OCI-LY3 (cell line): ENCODE results near the gene NDC80.

Source experiments
- H2AFZ ChIP-seq: fragments of 200-600, 300-600 bp; shearing (Covaris generic); 2 replicates; pipeline ENCODE4 v1.6.0; 2014; ENCODE audit warnings: antibody characterized with exemption, low read depth, low read length
- H3K27ac ChIP-seq: fragments of 200-600, 300-600 bp; sonication (generic); 2 replicates; pipeline ENCODE4 v1.5.1; 2014; ENCODE audit warnings: mild to moderate bottlenecking, low read length, moderate library complexity, mixed read lengths
- H3K27me3 ChIP-seq: fragments of 200-600, 300-600 bp; sonication (generic); 2 replicates; pipeline ENCODE4 v1.6.1; 2014; ENCODE audit warnings: low read depth, low read length, mixed read lengths
- H3K36me3 ChIP-seq: fragments of 200-600, 300-600 bp; sonication (generic); replicated peaks from 2 replicates; pipeline ENCODE3; 2014; ENCODE audit warnings: low read depth, low read length, mixed read lengths
- H3K4me1 ChIP-seq: fragments of 300-600, 200-600 bp; sonication (generic); 2 replicates; pipeline ENCODE4 v1.6.1; 2014; ENCODE audit warnings: low read length, mixed read lengths
- H3K4me2 ChIP-seq: fragments of 200-600, 300-600 bp; sonication (generic); 2 replicates; pipeline ENCODE4 v1.6.1; 2014; ENCODE audit warnings: low read length, mixed read lengths
- H3K4me3 ChIP-seq: fragments of 300-600, 200-600 bp; sonication (generic); 2 replicates; pipeline ENCODE4 v1.5.1; 2014; ENCODE audit warnings: antibody characterized with exemption, mild to moderate bottlenecking, low read length, moderate library complexity
- H3K79me2 ChIP-seq: fragments of 300-600, 200-600 bp; shearing (Covaris generic); 2 replicates; pipeline ENCODE4 v1.6.1; 2014; ENCODE audit warnings: mild to moderate bottlenecking, low read length, mixed read lengths
- H3K9ac ChIP-seq: fragments of 300-600, 200-600 bp; shearing (Covaris generic); 2 replicates; pipeline ENCODE4 v1.6.0; 2014; ENCODE audit warnings: mild to moderate bottlenecking, low read length, moderate library complexity
- H3K9me3 ChIP-seq: fragments of 200-600, 300-600 bp; shearing (Covaris generic); 2 replicates; pipeline ENCODE4 v1.6.1; 2014; ENCODE audit warnings: low read length, mixed read lengths; ENCODE audit not compliant: insufficient read depth
- H4K20me1 ChIP-seq: fragments of 200-600, 300-600 bp; sonication (generic); 2 replicates; pipeline ENCODE4 v1.6.1; 2016; ENCODE audit warnings: low read length, mixed read lengths; ENCODE audit not compliant: insufficient read depth
- CTCF ChIP-seq: fragments of 200-600, 300-600 bp; sonication (generic); IDR thresholded peaks from 2 replicates; pipeline ENCODE4 v1.5.1; 2014; ENCODE audit warnings: antibody characterized with exemption, low read length, low read depth
- EZH2phosphoT487 ChIP-seq: fragments of 200-600 bp; shearing (Covaris generic); IDR thresholded peaks from 2 replicates; pipeline ENCODE4 v1.6.1; 2018; ENCODE audit warnings: antibody characterized with exemption, mixed run types, low read depth

The NDC80 gene

GRCh38 chr18:2641638-2642037 is 70.3 kb downstream of the NDC80 start:
- TF ChIP-seq CTCF (no peak), EZH2phosphoT487 (no peak)
- H3K4me1 ChIP-seq: peaks cover 54% of the 10 kb centered on the region
- peaks cover 24% of the 10 kb centered on the region; the same call in 1 of the 2 replicates for H3K27me3 ChIP-seq
- H3K36me3 ChIP-seq: no peaks in the 10 kb centered on the region
- peak overlapping the region; percentile 21; the same call in 1 of the 2 replicates for H3K9ac ChIP-seq
- peak overlapping the region; percentile 63 for H3K27ac ChIP-seq
- no peaks in the 10 kb centered on the region for H3K9me3 ChIP-seq
- H2AFZ ChIP-seq: no peak overlapping the region
- H4K20me1 ChIP-seq: no peaks in the 10 kb centered on the region
- peak overlapping the region; percentile 73 for H3K4me2 ChIP-seq
- H3K4me3 ChIP-seq: peak overlapping the region; percentile 59
- no peaks in the 10 kb centered on the region for H3K79me2 ChIP-seq

- H3K36me3 ChIP-seq: no peaks in the 10 kb centered on the region
- H3K9me3 ChIP-seq: no peaks in the 10 kb centered on the region
- no peak overlapping the region for H3K27ac ChIP-seq
- H3K4me2 ChIP-seq: no peak overlapping the region
- no peak overlapping the region for H2AFZ ChIP-seq
- H3K9ac ChIP-seq: no peak overlapping the region
- no peak for TF ChIP-seq EZH2phosphoT487
- no peak for TF ChIP-seq CTCF
- no peaks in the 10 kb centered on the region for H4K20me1 ChIP-seq
- peaks cover 28% of the 10 kb centered on the region; the same call in 1 of the 2 replicates for H3K27me3 ChIP-seq
- H3K4me3 ChIP-seq: no peak overlapping the region
- no peaks in the 10 kb centered on the region for H3K79me2 ChIP-seq
- peaks cover 42% of the 10 kb centered on the region for H3K4me1 ChIP-seq
Observed at GRCh38 chr18:2642771-2643170, 71.4 kb downstream of the NDC80 start.

DNA sequence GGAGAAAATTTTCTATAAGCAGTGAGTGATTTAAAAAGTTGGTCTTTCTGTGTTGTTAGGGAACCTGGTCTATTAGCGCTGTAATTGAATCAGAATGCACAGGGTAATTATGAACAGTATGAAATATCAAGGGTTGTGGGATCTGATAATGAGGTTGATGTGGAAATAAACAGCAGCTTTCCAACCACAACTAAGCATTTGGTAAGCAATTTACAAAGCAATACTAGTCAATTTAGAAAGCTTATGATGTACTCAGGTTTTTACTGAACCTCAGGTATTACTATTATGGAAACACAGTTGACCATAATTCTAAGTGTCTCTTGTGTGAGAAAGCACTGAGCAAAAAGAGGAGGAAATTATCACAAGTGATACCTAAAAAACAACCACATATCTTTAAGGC is 73.2 kb downstream of the NDC80 start:
- H4K20me1 ChIP-seq: no peaks in the 10 kb centered on the region
- no peak overlapping the region for H2AFZ ChIP-seq
- H3K36me3 ChIP-seq: no peaks in the 10 kb centered on the region
- peaks cover 25% of the 10 kb centered on the region; the same call in 1 of the 2 replicates for H3K27me3 ChIP-seq
- no peak overlapping the region for H3K9ac ChIP-seq
- no peaks in the 10 kb centered on the region for H3K9me3 ChIP-seq
- no peak overlapping the region for H3K4me2 ChIP-seq
- H3K4me3 ChIP-seq: no peak overlapping the region
- no peak overlapping the region for H3K27ac ChIP-seq
- H3K79me2 ChIP-seq: no peaks in the 10 kb centered on the region
- peaks cover 33% of the 10 kb centered on the region for H3K4me1 ChIP-seq
- TF ChIP-seq CTCF (no peak), EZH2phosphoT487 (no peak)

DNA sequence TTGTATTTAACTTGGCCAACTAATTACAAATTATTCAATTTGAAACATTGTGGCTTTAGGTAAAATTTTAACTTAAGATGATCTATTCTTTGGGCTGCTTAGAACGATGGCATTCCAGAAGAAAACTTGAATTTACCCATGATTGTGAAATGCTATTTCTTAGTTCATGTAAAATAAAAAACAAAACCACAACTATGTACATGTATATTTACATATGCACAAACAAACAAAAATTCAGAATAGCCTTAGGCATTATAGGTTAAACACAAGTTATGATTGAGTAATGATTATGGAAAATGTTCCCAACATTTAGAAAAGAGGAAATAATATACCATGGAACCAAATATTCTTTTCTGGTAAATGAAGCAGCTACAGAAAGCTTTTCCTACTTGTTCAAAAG is 80.6 kb downstream of the NDC80 start:
- no peak overlapping the region for H3K4me2 ChIP-seq
- no peak overlapping the region for H3K9ac ChIP-seq
- peaks cover 8% of the 10 kb centered on the region; the same call in 1 of the 2 replicates for H3K27me3 ChIP-seq
- H3K9me3 ChIP-seq: no peaks in the 10 kb centered on the region
- TF ChIP-seq EZH2phosphoT487 (no peak), CTCF (no peak)
- H3K36me3 ChIP-seq: no peaks in the 10 kb centered on the region
- no peak overlapping the region for H3K27ac ChIP-seq
- H3K79me2 ChIP-seq: peaks cover 13% of the 10 kb centered on the region
- H3K4me1 ChIP-seq: peaks cover 14% of the 10 kb centered on the region
- peaks cover 7% of the 10 kb centered on the region for H4K20me1 ChIP-seq
- no peak overlapping the region for H2AFZ ChIP-seq
- no peak overlapping the region for H3K4me3 ChIP-seq
